Neutrophil (primary cell): ENCODE measurements around the gene MAOB.
A peak's percentile ranks its signal among the peaks of the same experiment; 100 is the strongest.
"Not testable (repeated sequence)": the region's sequence is repeated elsewhere in the genome, so short reads cannot be mapped to it uniquely, and the experiment has no call there.

Source experiments
- H3K27ac ChIP-seq: fragments of 200-600 bp; sonication (generic); 2 replicates; pipeline ENCODE4 v1.5.1; 2016; ENCODE audit warnings: mild to moderate bottlenecking, moderate library complexity
- H3K27me3 ChIP-seq: fragments of 200-600 bp; sonication (generic); 2 replicates; pipeline ENCODE4 v1.6.0; 2016; ENCODE audit warnings: mild to moderate bottlenecking
- H3K36me3 ChIP-seq: fragments of 200-600 bp; sonication (generic); 2 replicates; pipeline ENCODE4 v1.5.1; 2017
- H3K4me1 ChIP-seq, 2 experiments: fragments of 200-600 bp in 1 of 2; sonication (generic) in 1 of 2; 1 replicate in 1 of 2; 2 replicates in 1 of 2; pipeline versions ENCODE4 v1.5.1 to v1.6.1; 2013 to 2016; ENCODE audit warnings: low read depth in 1 of 2, low read length in 1 of 2, mild to moderate bottlenecking in 1 of 2, moderate library complexity in 1 of 2; ENCODE audit not compliant: control insufficient read depth in 1 of 2, insufficient read depth in 1 of 2
- H3K4me3 ChIP-seq, 2 experiments: fragments of 200-600 bp in 1 of 2; sonication (generic) in 1 of 2; 1 replicate in 1 of 2; 2 replicates in 1 of 2; pipeline ENCODE4 v1.5.1; 2013 to 2016; ENCODE audit warnings: low read depth in 1 of 2, low read length in 1 of 2, mild to moderate bottlenecking in 1 of 2, moderate library complexity in 1 of 2
- H3K9me3 ChIP-seq: fragments of 200-600 bp; sonication (generic); 2 replicates; pipeline ENCODE4 v1.5.1; 2016
- CTCF ChIP-seq: fragments of 200-600 bp; sonication (generic); IDR thresholded peaks from 2 replicates; pipeline ENCODE4 v1.5.1; 2016; ENCODE audit warnings: antibody characterized with exemption

The MAOB gene

GRCh38 chrX:43735534-43735933 is 146.7 kb downstream of the MAOB start:
- Histone ChIP-seq H3K36me3 (no peaks in the 10 kb centered on the region), H3K9me3 (no peaks in the 10 kb centered on the region), H3K4me3 (no peak overlapping the region), H3K4me1 (peaks cover 0 to 3% of the 10 kb centered on the region in 2 experiments), H3K27ac (no peak overlapping the region), H3K27me3 (no peaks in the 10 kb centered on the region)
- no peak for TF ChIP-seq CTCF

GRCh38 chrX:43734444-43734843 is 147.8 kb downstream of the MAOB start:
- H3K4me1 ChIP-seq = peaks cover 3 to 12% of the 10 kb centered on the region in 2 experiments
- no peak overlapping the region for H3K27ac ChIP-seq
- H3K9me3 ChIP-seq = no peaks in the 10 kb centered on the region
- no peak for TF ChIP-seq CTCF
- no peak overlapping the region for H3K4me3 ChIP-seq
- H3K36me3 ChIP-seq = no peaks in the 10 kb centered on the region
- no peaks in the 10 kb centered on the region for H3K27me3 ChIP-seq

- Histone ChIP-seq H3K4me3 (no peak overlapping the region), H3K36me3 (no peaks in the 10 kb centered on the region), H3K27ac (no peak overlapping the region), H3K27me3 (no peaks in the 10 kb centered on the region), H3K9me3 (no peaks in the 10 kb centered on the region), H3K4me1 (peaks cover 3 to 20% of the 10 kb centered on the region in 2 experiments)
- TF ChIP-seq CTCF = no peak
Measured at GRCh38 chrX:43733699-43734098, 148.6 kb downstream of the MAOB start.

- Histone ChIP-seq H3K27me3 (no peaks in the 10 kb centered on the region), H3K9me3 (no peaks in the 10 kb centered on the region), H3K36me3 (no peaks in the 10 kb centered on the region), H3K4me1 (peaks cover 8 to 27% of the 10 kb centered on the region in 2 experiments), H3K4me3 (no peak overlapping the region), H3K27ac (peak overlapping the region; percentile 71)
- TF ChIP-seq CTCF = no peak
Measured at GRCh38 chrX:43731086-43731485, 151.2 kb downstream of the MAOB start.

GRCh38 chrX:43728966-43729365 is 153.3 kb downstream of the MAOB start:
- Histone ChIP-seq H3K27ac (peak overlapping the region; percentile 71), H3K36me3 (no peaks in the 10 kb centered on the region)
- no peak for TF ChIP-seq CTCF

GRCh38 chrX:43728002-43728401 is 154.2 kb downstream of the MAOB start:
- no peak for TF ChIP-seq CTCF

More at GRCh38 chrX:43728966-43729365, 153.3 kb downstream of the MAOB start:
- Histone ChIP-seq H3K4me3 (no peak overlapping the region), H3K4me1 (peaks cover 8 to 27% of the 10 kb centered on the region in 2 experiments), H3K9me3 (no peaks in the 10 kb centered on the region), H3K27me3 (no peaks in the 10 kb centered on the region)

GRCh38 chrX:43727254-43727653 is 155.0 kb downstream of the MAOB start:
- peaks cover 8 to 27% of the 10 kb centered on the region in 2 experiments for H3K4me1 ChIP-seq
- not testable (repeated sequence) for H3K4me3 ChIP-seq, H3K9me3 ChIP-seq, H3K27me3 ChIP-seq, H3K36me3 ChIP-seq, H3K27ac ChIP-seq

More at GRCh38 chrX:43728002-43728401, 154.2 kb downstream of the MAOB start:
- peaks cover 8 to 27% of the 10 kb centered on the region in 2 experiments for H3K4me1 ChIP-seq
- H3K27ac ChIP-seq = peak overlapping the region; percentile 71
- H3K4me3 ChIP-seq = no peak overlapping the region
- no peaks in the 10 kb centered on the region for H3K9me3 ChIP-seq
- H3K36me3 ChIP-seq = no peaks in the 10 kb centered on the region
- no peaks in the 10 kb centered on the region for H3K27me3 ChIP-seq

GRCh38 chrX:43725227-43725626 is 157.0 kb downstream of the MAOB start:
- not testable (repeated sequence) for H3K27ac ChIP-seq, H3K27me3 ChIP-seq, H3K9me3 ChIP-seq, H3K36me3 ChIP-seq, H3K4me3 ChIP-seq
- H3K4me1 ChIP-seq = peaks cover 8 to 20% of the 10 kb centered on the region in 2 experiments
